Dermis microvascular lymphatic vessel endothelial cell (primary cell): ENCODE results near the gene SCNM1. TPM values are rescaled to one million over a fixed set of nuclear protein-coding genes. Genes with fewer than 3 reads are reported as not detected.
"Not testable (repeated sequence)": the region's sequence is repeated elsewhere in the genome, so short reads cannot be mapped to it uniquely, and the experiment has no call there.

ENCODE experiments used
- DNase-seq, 2 donors: peaks; one replicate each; pipeline versions ENCODE4 v3.0.0 to v3.0.0-alpha.2; 2010; ENCODE audit warnings: low read depth in 2 of 2
- total RNA-seq: library from RNA; depleted of rRNA; stranded (reverse); fragments of >200 nt; gene quantifications from 2 replicates; pipeline ENCODE4 v1.2.1, GENCODE V29; 2014

The SCNM1 gene
- total RNA-seq, 1 donor from 2014 or later = 17.5 TPM

DNA sequence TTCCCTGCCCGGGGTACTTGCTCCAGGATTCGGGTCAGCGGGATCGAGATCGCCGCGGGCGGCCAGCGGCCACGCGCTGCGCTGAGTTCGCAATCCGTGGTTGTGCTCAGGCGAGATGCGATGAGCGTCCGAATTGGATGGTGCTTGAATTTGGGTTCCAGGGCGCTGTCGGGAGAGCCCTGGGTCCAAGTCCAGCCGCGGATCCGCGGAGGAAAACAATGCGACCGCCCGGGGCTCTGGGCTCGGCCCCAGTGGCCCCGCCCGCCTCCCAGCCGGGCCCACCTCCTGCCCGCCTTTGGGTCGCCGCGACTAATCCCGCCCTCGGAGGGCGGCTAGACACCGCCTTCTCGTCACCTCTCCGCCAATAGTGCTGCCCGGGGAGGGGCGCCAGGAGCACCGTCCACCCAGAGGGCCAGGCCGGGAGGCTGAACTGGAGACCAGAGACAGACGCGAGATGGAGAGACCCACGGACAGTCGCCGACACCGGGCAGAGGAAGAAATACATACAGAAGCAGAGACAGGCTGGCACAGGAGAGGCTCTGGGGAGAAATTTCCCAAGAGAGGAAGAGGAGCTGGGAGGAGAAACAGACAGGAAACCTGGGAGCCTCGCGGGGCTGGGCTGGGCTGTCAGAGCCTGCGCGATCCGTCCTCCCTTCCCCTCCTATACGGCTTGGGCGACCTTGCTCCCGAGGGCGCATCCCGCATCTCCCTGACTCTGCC, 19.4 kb upstream of the SCNM1 start, which contains the start of gene SEMA6C:
Gene SEMA6C (minus strand): TSS at position 220 of the 720 bp plus-strand sequence. CDS start 4,010 bp downstream, outside the sequence.
- DNase-seq = peak; percentile 73 to 94

DNA sequence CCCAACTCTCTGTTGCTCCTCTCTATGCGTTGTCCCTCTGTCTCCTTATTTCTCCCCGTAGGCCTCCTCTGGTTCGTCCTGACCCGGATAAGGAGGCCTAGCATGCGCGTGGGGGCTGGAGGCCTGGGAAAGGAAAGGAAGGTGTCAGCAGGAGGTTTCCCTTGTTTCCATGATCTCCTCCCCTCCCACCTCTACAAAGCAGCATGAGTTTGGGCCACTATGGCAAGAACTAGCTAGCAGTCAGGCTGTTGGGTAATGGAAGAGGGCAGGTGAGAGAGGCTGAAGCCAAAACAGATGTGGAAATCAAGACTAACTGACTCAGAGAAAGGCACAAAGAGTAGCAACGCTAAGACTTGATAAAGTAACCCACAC, 18.8 kb upstream of the SCNM1 start:
- DNase-seq = peak in 1 of 2 donors; percentile 32

DNA sequence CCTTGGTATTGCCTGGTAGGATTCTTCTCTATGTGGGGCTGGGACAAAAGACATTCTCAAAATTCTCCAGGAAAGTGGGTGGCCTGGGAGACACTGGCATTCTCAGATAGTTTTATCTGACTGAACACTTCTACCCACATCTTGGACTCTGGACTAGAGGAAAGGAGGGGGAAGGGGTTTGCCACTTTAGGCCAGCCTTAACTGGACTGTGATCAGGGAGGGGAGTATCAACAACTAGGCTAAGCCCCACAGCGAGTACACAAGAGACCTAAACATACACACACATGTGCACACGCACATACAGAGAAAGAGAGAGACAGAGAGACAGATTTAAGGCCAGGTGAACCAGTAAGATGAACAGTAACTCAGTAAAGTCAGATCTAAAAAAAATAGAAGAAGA, 18.3 kb upstream of the SCNM1 start:
- no peak for DNase-seq

DNA sequence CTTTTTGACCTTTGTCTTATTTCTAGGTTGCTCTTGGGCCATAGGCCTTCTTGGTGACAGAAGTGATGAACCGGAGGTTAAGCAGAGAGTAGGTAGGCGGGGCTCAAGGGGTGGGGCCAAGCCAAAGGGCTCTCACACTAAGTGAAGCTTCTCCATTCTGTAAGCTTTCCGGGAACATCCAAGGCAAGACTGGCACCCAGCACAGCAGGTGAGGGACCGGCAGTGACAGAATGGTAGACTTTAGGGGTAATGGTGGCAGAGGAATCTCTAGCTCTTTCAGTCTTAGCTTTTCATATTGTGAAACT, 9.5 kb upstream of the SCNM1 start, which contains the start of gene TNFAIP8L2:
Gene TNFAIP8L2 (plus strand): TSS at position 135 of the 305 bp plus-strand sequence. CDS start 2,049 bp downstream, outside the sequence.
- DNase-seq = no peak

DNA sequence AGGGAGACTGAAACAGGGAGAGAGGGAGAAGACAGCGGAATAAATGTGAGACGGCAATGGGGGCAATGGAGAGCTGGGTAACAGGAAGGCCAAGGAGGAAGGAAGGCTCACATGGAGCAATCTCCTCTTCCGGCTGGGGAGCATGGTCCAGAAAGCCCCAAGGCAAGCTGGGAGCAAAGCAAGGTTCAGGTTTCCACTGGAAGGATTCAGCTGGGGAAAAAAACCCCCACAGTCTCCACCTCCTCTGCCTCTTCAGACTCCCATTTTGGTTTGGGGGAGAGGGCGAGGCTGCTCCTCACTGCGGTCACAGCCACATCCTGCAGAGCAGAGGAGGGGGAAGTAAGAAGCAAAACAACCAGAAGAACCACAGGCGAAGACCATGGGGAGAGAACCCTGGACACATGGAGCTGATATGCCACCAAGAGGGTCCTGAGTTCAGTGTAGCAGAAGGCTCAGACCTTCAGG, 8.8 kb upstream of the SCNM1 start:
- no peak for DNase-seq

DNA sequence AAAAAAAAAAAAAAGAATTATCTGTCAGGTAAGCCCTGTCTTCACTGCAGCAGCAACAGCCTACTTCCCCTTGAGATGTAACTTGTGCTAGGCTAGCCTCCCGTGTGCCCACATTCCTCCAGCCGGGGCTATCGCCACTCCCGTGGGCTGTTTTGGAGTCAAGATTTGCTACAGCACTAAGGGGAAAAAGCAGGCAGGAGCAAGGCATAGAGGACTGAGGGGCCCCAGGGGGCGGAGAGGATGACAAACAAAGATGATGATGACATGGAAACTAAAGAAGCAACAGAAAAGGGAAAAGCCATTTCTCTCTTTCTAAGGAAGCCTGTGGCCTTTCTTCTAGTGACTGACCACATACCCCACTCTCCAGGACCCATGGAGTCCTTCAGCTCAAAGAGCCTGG, 7.6 kb upstream of the SCNM1 start:
- no peak for DNase-seq

DNA sequence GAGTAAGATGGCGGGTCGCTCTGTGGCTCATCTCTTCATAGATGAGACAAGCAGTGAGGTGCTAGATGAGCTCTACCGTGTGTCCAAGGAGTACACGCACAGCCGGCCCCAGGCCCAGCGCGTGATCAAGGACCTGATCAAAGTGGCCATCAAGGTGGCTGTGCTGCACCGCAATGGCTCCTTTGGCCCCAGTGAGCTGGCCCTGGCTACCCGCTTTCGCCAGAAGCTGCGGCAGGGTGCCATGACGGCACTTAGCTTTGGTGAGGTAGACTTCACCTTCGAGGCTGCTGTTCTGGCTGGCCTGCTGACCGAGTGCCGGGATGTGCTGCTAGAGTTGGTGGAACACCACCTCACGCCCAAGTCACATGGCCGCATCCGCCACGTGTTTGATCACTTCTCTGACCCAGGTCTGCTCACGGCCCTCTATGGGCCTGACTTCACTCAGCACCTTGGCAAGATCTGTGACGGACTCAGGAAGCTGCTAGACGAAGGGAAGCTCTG, 7.1 kb upstream of the SCNM1 start:
- DNase-seq = peak in 1 of 2 donors; percentile 30

DNA sequence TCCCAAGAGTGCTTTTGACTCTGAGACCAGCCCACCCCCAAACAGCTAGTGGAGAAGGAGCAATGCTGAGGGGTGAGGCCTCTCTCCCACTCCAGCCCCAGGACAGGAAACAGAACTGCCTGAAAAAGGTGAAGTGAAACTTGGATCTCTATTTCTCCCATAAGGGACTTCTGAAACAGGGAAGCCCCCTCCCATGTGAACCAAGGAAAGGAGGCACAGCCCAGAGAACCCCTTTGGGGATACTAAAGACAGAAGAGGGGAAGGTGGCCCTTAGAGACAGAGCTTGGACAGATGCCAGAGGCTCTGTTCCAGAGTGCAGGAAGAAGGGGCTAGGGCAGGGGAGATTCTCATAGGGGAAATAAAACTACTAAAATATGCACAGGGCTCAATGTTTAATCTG, 6.6 kb upstream of the SCNM1 start:
- DNase-seq = no peak

DNA sequence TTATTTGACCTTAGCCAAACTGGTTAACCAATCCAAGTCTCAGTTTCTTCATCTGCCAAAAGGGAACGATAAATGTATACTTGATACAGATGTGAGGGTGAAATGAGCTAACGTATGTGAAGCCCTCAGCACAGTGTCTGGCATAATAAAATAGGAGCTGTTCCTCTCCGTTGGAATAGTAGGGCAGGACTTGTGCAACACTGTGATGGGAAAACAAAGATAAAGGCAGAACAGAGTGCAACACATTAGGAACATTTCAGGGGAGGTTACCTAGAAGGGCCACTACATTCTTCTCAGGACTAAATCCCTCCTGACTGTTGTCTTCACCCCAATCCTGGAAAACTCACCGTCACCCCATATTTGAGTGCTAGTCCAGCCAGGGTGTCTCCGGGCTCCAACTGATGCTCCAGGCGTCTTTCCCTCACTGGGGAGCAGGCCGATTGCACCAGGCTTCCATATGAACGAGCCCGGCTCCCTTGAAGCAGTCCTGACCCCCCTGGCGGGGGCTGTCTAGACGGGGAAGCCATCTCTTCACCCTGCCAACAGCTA, 1.1 kb upstream of the SCNM1 start:
- no peak for DNase-seq

DNA sequence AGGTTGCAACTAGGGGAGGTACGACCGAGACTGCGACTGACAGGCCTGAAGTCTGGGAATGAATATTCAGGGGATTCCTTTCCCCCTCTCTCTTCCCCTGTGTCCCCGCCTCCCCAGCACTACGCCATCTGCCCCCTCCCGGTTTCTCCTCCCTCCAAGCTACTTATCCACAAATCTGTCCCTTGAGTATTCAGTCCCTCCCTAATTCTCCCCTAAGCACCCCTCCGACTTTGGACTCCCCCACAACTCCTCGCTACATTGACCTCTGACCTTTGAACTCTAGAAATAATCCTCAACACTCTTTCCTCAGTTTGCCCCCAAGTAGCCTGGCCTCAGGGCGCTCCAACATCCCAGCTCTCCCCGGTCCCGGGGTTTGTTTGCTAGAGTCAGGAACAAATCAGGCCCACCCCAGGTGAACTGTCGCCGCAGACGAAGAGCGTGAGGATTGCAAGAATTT, 635 bp upstream of the SCNM1 start:
- DNase-seq = peak in 1 of 2 donors; percentile 56

DNA sequence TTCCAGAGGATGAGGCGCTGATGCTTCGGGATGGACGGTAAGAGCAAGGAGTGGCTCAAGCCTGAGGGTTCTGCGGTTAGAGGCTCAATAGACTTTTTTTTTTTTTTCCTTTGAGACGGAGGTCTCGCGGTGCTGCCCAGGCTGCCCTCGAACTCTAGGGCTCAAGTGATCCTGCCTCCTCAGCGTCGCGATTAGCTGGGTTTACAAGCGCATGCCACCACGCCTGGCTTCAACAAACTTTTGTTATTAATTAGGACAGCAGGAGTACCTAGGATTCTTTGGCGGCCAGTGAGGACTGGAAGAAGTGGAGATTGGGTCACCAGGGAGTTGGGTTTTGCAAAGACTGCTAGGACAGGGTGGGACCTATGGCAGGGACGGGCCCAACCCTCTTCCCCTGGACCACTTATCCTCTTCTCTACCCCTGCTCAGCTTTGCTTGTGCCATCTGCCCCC, 587 bp downstream of the SCNM1 start:
- peak in 1 of 2 donors; percentile 35 for DNase-seq

DNA sequence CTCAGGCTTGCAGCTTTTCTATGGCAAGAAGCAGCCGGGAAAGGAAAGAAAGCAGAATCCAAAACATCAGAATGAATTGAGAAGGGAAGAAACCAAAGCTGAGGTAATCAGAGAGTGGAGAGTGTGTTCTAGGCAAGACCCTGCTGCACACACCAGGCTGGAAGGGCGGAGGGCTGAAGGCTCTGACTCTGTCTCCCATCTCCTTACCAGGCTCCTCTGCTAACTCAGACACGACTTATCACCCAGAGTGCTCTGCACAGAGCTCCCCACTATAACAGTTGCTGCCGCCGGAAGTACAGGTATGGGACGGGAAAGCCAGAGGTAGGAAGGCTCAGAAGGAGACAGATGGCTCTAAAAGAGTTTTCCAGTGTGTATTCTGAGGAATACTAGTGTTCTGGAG, 1.2 kb downstream of the SCNM1 start:
- DNase-seq = no peak

DNA sequence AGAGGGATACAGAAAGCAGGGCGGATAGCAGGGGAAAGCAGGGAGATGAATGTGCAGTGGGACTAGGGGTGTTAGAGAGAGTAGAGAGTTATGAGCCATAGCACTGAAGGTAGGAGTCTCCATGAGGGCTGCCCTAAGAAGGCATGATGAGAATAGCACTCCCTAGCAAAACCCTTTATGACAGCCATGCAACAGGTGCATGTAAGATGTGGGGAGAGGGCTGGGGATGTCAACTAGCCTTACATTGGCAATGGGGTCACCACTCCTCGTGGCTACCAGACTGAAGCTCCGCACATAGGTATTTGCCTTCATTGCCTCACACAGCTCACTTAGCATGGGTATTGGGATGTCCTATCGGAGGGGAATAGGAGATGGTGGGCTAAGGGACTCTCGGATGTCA, 5.2 kb downstream of the SCNM1 start:
- no peak for DNase-seq

DNA sequence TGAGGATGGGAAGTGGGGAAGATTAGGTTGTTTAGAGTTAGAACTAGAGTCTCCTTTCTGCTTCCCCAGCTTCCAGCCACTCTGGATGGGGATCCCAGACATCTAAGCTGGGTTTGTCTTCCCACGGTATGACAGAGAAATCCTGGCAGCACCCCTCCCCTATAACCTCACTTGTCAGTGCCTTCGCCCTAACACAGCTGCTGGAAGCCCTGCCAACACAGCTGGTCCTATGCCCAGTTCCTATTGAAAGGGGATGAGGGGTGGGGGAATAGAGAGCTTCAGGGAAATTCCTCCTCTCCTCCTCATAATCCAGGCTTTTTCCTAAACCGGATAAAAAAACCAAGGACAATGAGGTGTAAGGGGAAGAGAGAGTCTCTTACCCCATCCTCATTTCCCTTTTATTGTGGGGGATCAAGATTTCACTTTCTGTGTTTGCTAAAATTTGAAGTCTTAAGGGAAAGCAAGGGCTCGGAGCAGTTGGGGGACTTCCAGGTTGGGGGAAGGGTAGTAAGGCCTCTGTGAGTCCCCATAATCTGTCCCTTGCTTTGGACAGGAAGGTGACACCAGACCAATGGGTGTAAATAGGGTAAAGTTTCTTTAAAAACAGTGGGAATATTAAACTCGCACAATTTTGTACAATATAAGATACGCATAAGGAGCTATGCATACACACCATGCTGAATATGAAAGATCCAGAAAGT, 9.2 kb downstream of the SCNM1 start:
- DNase-seq = peak in 1 of 2 donors; percentile 39

DNA sequence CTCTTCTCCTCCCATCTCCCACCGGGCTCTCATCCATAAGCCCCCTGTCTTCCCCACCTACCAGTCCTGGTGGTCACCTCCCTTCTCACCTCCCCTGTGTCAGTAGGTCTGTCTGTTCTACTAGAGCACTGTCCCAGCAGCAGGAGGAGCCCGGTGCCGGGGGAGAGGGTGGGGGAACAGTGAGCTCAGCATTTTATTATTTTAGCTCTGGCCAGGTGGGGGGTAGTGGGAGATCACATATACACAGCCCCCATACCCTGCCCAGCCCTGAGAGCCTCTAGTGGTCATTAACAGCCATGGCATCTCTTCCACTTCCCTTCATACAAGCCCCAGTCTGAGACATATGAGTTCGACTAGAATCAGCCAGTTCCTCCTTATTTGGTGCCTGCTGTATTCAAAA, 9.9 kb downstream of the SCNM1 start, which contains the start of gene TMOD4:
Gene TMOD4 (minus strand): TSS at position 119 of the 400 bp plus-strand sequence. CDS start 1,106 bp downstream, outside the sequence.
- peak in 1 of 2 donors; percentile 45 for DNase-seq

DNA sequence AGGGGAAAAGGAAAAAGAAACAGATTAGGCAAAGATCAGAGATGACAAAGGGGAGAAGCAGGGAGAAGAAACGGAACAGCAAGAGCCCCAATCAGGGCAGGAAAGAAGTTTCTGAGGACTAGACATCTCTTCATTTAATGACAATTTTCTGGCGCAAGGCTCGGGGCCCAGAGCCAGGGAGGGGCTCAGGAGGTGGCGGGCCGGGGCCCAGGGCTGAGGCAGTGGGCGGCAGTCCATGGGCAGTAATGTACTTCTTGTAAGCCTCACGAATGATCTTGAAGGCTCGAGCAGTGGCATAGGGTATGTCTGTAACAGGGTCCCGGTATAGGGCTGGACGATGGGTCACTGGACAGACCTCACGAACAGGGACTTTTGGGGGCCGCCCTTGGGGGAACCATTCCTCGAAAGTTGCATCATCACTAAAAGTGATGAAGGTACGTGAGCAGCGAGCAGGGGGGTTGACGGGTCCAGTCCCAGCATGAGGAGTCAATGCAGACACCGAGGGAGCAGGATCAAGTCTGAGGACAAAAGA, 10.6 kb downstream of the SCNM1 start:
- DNase-seq = no peak

DNA sequence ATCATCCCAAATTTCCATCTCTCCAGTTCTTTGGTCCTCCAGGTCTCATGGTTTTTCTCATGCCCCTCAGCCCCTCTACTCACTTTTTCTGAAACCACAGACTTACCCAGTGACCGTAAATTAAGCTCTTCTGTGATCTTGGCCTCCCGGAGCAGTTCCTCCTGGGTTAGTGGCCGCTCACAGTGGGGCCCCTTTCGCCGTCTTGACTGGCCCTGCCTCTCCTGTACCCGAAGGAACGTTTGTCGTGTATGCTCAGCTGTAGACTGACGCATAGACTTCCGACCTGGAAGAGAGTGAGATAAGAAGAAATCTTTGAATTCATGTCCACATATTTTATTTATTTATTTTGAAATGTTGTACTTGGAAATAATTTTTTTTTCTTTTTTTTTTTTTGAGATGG, 18.3 kb downstream of the SCNM1 start:
- no peak for DNase-seq

DNA sequence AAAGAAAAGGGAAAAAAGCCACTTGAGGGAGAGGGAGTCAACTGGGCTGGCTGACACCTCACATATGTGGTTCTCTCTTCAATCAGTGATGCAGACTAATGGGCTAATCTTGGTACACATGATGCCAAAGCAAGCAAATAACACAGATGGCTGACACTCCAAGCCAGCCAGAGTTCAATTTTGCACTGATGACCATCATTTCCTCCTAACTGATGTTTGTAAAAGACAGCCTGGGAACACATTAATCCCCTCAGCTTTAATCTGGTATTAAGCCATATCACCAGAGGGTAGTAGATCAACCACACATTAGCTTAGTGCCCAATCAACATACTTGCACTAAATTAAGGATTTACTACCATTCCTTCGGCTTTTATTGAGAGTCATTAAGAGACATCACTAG, 21.3 kb downstream of the SCNM1 start:
- no peak for DNase-seq

DNA sequence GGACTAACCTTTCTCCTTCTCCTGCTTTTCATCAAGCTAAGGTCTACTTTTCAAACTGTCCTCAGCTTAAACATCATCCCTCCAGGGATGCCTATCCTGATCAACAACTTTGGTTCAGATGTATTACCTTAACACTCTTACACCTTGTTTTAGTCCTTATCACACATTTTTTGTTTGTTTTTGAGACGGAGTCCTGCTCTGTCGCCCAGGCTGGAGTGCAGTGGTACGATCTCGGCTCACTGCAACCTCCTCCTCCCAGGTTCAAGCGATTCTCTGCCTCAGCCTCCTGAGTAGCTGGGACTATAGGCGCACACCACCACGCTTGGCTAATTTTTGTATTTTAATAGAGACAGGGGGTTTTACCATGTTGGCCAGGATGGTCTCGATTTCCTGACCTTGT, 22.7 kb downstream of the SCNM1 start:
- not testable (repeated sequence) for DNase-seq

DNA sequence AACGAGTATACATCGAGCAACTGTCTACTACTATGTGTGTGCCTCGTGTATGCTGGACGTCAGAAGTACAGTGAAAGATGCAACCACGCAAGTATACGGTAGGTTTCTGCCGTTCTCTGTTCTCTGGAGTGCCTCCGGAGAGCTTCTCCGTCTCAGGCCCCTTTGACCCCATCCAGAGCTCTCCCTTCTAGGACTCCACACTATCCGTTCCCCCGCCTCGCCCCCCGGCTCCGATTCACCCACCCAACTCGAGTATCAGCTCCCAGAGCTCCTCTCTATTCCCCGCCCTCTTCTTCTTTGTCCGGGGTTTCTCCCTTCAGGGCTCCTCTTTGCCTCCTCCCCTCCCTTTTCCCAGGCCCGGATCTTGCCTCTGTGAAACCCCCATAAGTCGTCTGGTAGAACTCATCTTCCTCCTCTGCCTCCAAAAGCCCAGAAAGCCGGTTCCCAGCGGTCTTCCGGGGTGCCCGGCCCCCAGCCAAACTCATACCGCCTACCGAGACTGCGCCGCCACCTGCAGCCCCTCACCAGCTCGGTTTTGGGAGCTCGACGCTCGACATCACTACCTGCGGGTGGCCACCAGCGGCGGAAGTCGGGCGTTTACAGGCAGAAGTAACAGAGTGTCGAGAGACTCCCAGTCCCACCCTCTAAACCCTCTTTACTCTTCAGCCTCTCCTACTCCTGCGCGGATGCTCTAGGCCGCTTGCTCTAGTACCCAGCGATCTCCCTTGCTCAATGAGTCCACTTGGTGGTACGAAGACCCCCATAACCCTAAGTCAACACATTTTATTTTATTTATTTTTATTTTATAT, 23.9 kb downstream of the SCNM1 start, which contains the start of gene VPS72:
Gene VPS72 (minus strand): TSS at position 561 of the 809 bp plus-strand sequence. CDS start 76 bp downstream, at position 485.
- DNase-seq = peak; percentile 79 to 91

DNA sequence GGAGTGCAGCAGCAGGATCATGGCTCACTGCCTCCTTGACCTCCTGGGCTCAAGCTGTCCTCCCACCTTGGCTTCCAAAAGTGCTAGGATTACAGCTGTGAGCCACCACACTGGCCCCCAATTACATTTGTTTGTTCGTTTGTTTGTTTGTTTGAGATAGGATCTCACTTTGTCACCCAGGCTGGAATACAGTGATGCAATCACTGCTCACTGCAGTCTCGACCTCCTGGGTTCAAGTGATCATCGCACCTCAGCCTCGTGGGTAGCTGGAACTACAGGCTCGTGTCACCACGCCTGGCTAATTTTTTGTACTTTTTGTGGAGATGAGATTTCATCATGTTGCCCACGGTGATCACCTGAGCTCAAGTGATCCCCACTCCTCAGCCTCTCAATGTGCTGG, 26.1 kb downstream of the SCNM1 start:
- no peak for DNase-seq
